ENCODE results near the gene FAM107A. TPM values are rescaled to one million over a fixed set of nuclear protein-coding genes. Genes with fewer than 3 reads are reported as not detected.

The FAM107A gene
- total RNA-seq, 1 experiment from 2014 or later: not detected

DNA sequence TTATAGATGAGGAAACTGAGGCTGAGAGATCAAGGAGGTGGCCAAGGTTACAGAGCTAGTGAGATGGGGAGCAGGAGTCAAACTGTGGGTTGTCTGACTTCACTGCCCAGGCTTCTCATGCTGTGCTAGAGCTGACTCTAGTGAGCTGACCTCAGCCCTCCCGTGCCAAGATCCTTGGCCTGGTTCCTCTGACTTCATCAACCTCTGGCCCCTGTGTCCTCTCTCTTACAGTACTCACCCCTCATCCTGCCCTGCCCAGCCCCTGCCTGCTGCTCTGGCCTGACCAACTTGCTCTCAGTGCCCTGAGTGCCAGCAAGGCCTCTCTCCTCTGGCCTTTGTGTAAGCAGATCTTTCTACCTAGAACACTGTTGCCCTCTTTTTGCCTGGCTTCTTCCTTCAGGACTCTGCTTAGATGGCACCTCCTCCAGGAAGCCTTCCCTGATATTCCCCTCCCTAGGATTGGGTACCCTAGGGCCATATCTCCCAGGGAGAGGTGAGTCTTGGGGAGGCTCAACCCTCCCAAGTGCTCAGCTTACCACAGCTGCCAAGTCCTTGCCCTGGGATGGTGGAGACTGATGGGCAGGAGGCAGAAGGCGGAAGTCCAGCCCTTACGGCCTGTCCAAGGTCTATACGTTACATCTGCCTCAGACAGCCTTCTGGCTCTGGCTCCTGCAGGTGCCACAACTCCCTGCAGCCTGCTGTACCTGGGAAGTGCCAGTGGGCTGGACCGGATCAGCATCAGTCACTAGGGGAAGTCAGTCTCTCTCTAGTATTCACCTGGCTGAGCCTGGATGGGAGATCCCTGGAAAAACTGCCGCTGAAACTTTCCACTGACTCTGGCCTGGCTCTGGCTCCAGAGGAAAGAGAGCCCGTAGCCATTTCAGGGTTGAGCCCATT, 36.3 kb upstream of the FAM107A start:
- TF ChIP-seq, protein P1, sequence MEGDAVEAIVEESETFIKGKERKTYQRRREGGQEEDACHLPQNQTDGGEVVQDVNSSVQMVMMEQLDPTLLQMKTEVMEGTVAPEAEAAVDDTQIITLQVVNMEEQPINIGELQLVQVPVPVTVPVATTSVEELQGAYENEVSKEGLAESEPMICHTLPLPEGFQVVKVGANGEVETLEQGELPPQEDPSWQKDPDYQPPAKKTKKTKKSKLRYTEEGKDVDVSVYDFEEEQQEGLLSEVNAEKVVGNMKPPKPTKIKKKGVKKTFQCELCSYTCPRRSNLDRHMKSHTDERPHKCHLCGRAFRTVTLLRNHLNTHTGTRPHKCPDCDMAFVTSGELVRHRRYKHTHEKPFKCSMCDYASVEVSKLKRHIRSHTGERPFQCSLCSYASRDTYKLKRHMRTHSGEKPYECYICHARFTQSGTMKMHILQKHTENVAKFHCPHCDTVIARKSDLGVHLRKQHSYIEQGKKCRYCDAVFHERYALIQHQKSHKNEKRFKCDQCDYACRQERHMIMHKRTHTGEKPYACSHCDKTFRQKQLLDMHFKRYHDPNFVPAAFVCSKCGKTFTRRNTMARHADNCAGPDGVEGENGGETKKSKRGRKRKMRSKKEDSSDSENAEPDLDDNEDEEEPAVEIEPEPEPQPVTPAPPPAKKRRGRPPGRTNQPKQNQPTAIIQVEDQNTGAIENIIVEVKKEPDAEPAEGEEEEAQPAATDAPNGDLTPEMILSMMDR (conservative IDR thresholded peaks at IDR 0.05; ENCODE audit: low read depth, low read length): no peak
- no peak for TF ChIP-seq EZH2 (IDR thresholded peaks at IDR 0.05; ENCODE audit: borderline replicate concordance, low read depth, low read length, poor library complexity, severe bottlenecking)
- intact Hi-C loops (cut with micrococcal nuclease; ENCODE audit: unreplicated experiment): no loop called here
- Histone ChIP-seq H3K9me3 (ENCODE audit: low read depth, low read length, poor library complexity, severe bottlenecking) (no peaks in the 10 kb centered on the region), H3K27me3 (replicated peaks; ENCODE audit: insufficient read depth, low read depth, low read length, poor library complexity) (no peaks in the 10 kb centered on the region), H3K36me3 (ENCODE audit: insufficient read depth, low read length, poor library complexity, severe bottlenecking) (no peaks in the 10 kb centered on the region), H3K4me1 (ENCODE audit: insufficient read depth, low read length, poor library complexity, severe bottlenecking) (no peaks in the 10 kb centered on the region), H3K27ac (ENCODE audit: low read depth, low read length, poor library complexity, severe bottlenecking) (no peak overlapping the region), H3K4me3 (ENCODE audit: low read depth, low read length, poor library complexity, severe bottlenecking) (no peak overlapping the region)
- BruUV-seq (replicated peaks): no TSS peak
- DNase-seq (ENCODE audit: low spot score): no peak
- ChIA-PET POLR2A (ENCODE audit: low non-redundant PET) (no interaction called here), CTCF (no interaction called here)

DNA sequence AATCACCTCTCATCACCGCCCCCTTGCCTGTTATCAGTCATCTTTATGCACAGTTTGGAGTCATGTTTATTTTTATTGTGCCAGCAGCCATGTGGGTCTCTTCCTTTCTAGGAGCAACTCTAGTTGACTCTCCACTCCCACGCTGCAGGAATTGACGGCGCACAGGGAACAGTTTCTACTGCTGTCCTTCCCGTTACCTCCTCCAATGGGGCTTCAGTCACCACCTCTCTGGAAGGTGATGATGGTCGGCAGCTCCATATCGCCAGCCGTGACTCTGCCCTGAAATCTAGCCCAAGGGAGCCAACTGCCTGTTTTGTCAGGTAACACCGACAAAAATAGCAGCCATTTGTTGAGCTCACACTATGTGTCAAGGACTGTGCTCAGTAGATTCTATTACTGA, 35.6 kb upstream of the FAM107A start:
- no peak for TF ChIP-seq EZH2 (IDR thresholded peaks at IDR 0.05; ENCODE audit: borderline replicate concordance, low read depth, low read length, poor library complexity, severe bottlenecking)
- TF ChIP-seq, protein P1 (conservative IDR thresholded peaks at IDR 0.05; ENCODE audit: low read depth, low read length): no peak
- intact Hi-C loops (cut with micrococcal nuclease; ENCODE audit: unreplicated experiment): no loop called here
- POLR2A ChIA-PET (ENCODE audit: low non-redundant PET): no interaction called here
- no TSS peak for BruUV-seq (replicated peaks)
- Histone ChIP-seq H3K9me3 (ENCODE audit: low read depth, low read length, poor library complexity, severe bottlenecking) (no peaks in the 10 kb centered on the region), H3K36me3 (ENCODE audit: insufficient read depth, low read length, poor library complexity, severe bottlenecking) (no peaks in the 10 kb centered on the region), H3K4me1 (ENCODE audit: insufficient read depth, low read length, poor library complexity, severe bottlenecking) (no peaks in the 10 kb centered on the region), H3K27ac (ENCODE audit: low read depth, low read length, poor library complexity, severe bottlenecking) (no peak overlapping the region), H3K27me3 (replicated peaks; ENCODE audit: insufficient read depth, low read depth, low read length, poor library complexity) (no peaks in the 10 kb centered on the region), H3K4me3 (ENCODE audit: low read depth, low read length, poor library complexity, severe bottlenecking) (no peak overlapping the region)
- CTCF ChIA-PET: no interaction called here
- no peak for DNase-seq (ENCODE audit: low spot score)

DNA sequence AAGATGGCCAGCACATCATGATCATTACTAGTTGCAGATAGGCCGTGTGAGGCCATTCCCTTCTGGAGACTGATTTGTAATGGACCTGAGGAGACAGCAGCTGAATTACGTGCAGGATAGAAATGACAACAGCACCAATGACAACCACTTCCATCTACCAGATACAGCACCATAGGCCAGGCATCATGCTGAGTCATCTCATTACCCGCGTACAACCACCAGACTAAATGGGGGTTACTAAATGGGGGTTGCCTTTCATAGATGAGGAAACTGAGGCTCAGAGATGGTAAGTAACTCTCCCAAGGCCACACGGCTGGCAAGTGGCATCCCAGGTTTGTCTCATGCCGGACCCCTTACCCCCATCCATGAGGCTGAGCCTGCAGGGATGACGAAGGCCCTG, 32.8 kb upstream of the FAM107A start:
- CTCF ChIA-PET: no interaction called here
- H3K4me1 ChIP-seq (ENCODE audit: insufficient read depth, low read length, poor library complexity, severe bottlenecking): no peaks in the 10 kb centered on the region
- no TSS peak for BruUV-seq (replicated peaks)
- no peak for TF ChIP-seq EZH2 (IDR thresholded peaks at IDR 0.05; ENCODE audit: borderline replicate concordance, low read depth, low read length, poor library complexity, severe bottlenecking)
- TF ChIP-seq, protein P1 (conservative IDR thresholded peaks at IDR 0.05; ENCODE audit: low read depth, low read length): no peak
- H3K27ac ChIP-seq (ENCODE audit: low read depth, low read length, poor library complexity, severe bottlenecking): no peak overlapping the region
- H3K27me3 ChIP-seq (replicated peaks; ENCODE audit: insufficient read depth, low read depth, low read length, poor library complexity): no peaks in the 10 kb centered on the region
- intact Hi-C loops (cut with micrococcal nuclease; ENCODE audit: unreplicated experiment): no loop called here
- H3K4me3 ChIP-seq (ENCODE audit: low read depth, low read length, poor library complexity, severe bottlenecking): no peak overlapping the region
- no peak for DNase-seq (ENCODE audit: low spot score)
- no peaks in the 10 kb centered on the region for H3K9me3 ChIP-seq (ENCODE audit: low read depth, low read length, poor library complexity, severe bottlenecking)
- H3K36me3 ChIP-seq (ENCODE audit: insufficient read depth, low read length, poor library complexity, severe bottlenecking): no peaks in the 10 kb centered on the region
- POLR2A ChIA-PET (ENCODE audit: low non-redundant PET): no interaction called here

Data from A673 (cell line).